ENCODE measurements around the gene HK1. TPM values are rescaled to one million over a fixed set of nuclear protein-coding genes. Genes with fewer than 3 reads are reported as not detected.
"Not testable (repeated sequence)": the region's sequence is repeated elsewhere in the genome, so short reads cannot be mapped to it uniquely, and the experiment has no call there.

Gene HK1
- total and polyA plus RNA-seq, 2 donors: 37.5 to 130 TPM

- no peaks in the 10 kb centered on the region for H3K4me1 ChIP-seq (ENCODE audit: insufficient read depth)
- no peak for DNase-seq (ENCODE audit: extremely low spot score)
- H3K4me3 ChIP-seq (ENCODE audit: low read depth, low read length): no peak overlapping the region
- H3K36me3 ChIP-seq (ENCODE audit: insufficient read depth): no peaks in the 10 kb centered on the region
- no peak overlapping the region for H3K27ac ChIP-seq (ENCODE audit: low read depth)
- 92% methylated on average over 14 of the region's 14 CpGs for WGBS
These were observed 9.4 kb upstream of the HK1 start for GRCh38 chr10:69268761-69269416.

GRCh38 chr10:69269761-69270160 is 8.5 kb upstream of the HK1 start:
- no peak overlapping the region for H3K4me3 ChIP-seq (ENCODE audit: low read depth, low read length)
- no peaks in the 10 kb centered on the region for H3K36me3 ChIP-seq (ENCODE audit: insufficient read depth)
- no peak for DNase-seq (ENCODE audit: extremely low spot score)
- WGBS: 60% methylated on average over 2 of the region's 2 CpGs
- no peak overlapping the region for H3K27ac ChIP-seq (ENCODE audit: low read depth)
- H3K4me1 ChIP-seq (ENCODE audit: insufficient read depth): no peaks in the 10 kb centered on the region

GRCh38 chr10:69270990-69271389 is 7.3 kb upstream of the HK1 start:
- no peaks in the 10 kb centered on the region for H3K4me1 ChIP-seq (ENCODE audit: insufficient read depth)
- no peak overlapping the region for H3K4me3 ChIP-seq (ENCODE audit: low read depth, low read length)
- 77% methylated on average over 3 of the region's 3 CpGs for WGBS
- no peaks in the 10 kb centered on the region for H3K36me3 ChIP-seq (ENCODE audit: insufficient read depth)
- no peak overlapping the region for H3K27ac ChIP-seq (ENCODE audit: low read depth)
- DNase-seq (ENCODE audit: extremely low spot score): no peak

- no peaks in the 10 kb centered on the region for H3K4me1 ChIP-seq (ENCODE audit: insufficient read depth)
- WGBS: 85% methylated on average over 1 of the region's 1 CpG
- no peak for DNase-seq (ENCODE audit: extremely low spot score)
- H3K27ac ChIP-seq (ENCODE audit: low read depth): no peak overlapping the region
- H3K4me3 ChIP-seq (ENCODE audit: low read depth, low read length): no peak overlapping the region
- H3K36me3 ChIP-seq (ENCODE audit: insufficient read depth): no peaks in the 10 kb centered on the region
These were observed 5.7 kb upstream of the HK1 start for GRCh38 chr10:69272624-69273023.

GRCh38 chr10:69275444-69275843 is 2.9 kb upstream of the HK1 start:
- Histone ChIP-seq H3K4me1 (ENCODE audit: insufficient read depth) (no peaks in the 10 kb centered on the region), H3K4me3 (ENCODE audit: low read depth, low read length) (no peak overlapping the region), H3K36me3 (ENCODE audit: insufficient read depth) (no peaks in the 10 kb centered on the region), H3K27ac (ENCODE audit: low read depth) (no peak overlapping the region)
- no peak for DNase-seq (ENCODE audit: extremely low spot score)
- 86% methylated on average over 1 of the region's 1 CpG for WGBS

- WGBS: 92% methylated on average over 6 of the region's 6 CpGs
- Histone ChIP-seq H3K4me1 (ENCODE audit: insufficient read depth) (no peaks in the 10 kb centered on the region), H3K4me3 (ENCODE audit: low read depth, low read length) (no peak overlapping the region), H3K27ac (ENCODE audit: low read depth) (no peak overlapping the region), H3K36me3 (ENCODE audit: insufficient read depth) (no peaks in the 10 kb centered on the region)
- DNase-seq (ENCODE audit: extremely low spot score): no peak
These were observed 1.8 kb upstream of the HK1 start for GRCh38 chr10:69276503-69276902.

- H3K4me3 ChIP-seq (ENCODE audit: low read depth, low read length): no peak overlapping the region
- WGBS: 85% methylated on average over 2 of the region's 2 CpGs
- H3K4me1 ChIP-seq (ENCODE audit: insufficient read depth): no peaks in the 10 kb centered on the region
- no peak for DNase-seq (ENCODE audit: extremely low spot score)
- no peak overlapping the region for H3K27ac ChIP-seq (ENCODE audit: low read depth)
- H3K36me3 ChIP-seq (ENCODE audit: insufficient read depth): no peaks in the 10 kb centered on the region
These were observed 814 bp downstream of the HK1 start for GRCh38 chr10:69279110-69279509.

- DNase-seq (ENCODE audit: extremely low spot score): no peak
These were observed 3.5 kb downstream of the HK1 start for GRCh38 chr10:69281507-69282413.

GRCh38 chr10:69284402-69284801 is 6.1 kb downstream of the HK1 start:
- DNase-seq (ENCODE audit: extremely low spot score); H3K4me1 ChIP-seq (ENCODE audit: insufficient read depth); H3K36me3 ChIP-seq (ENCODE audit: insufficient read depth); H3K4me3 ChIP-seq (ENCODE audit: low read depth, low read length); H3K27ac ChIP-seq (ENCODE audit: low read depth): not testable (repeated sequence)
- 82% methylated on average over 6 of the region's 6 CpGs for whole genome bisulfite sequencing

More at GRCh38 chr10:69281507-69282413, 3.5 kb downstream of the HK1 start:
- H3K27ac ChIP-seq (ENCODE audit: low read depth): no peak overlapping the region
- 71% methylated on average over 8 of the region's 8 CpGs for WGBS
- H3K4me1 ChIP-seq (ENCODE audit: insufficient read depth): no peaks in the 10 kb centered on the region
- no peak overlapping the region for H3K4me3 ChIP-seq (ENCODE audit: low read depth, low read length)
- H3K36me3 ChIP-seq (ENCODE audit: insufficient read depth): no peaks in the 10 kb centered on the region

- DNase-seq (ENCODE audit: extremely low spot score): no peak
- Histone ChIP-seq H3K36me3 (ENCODE audit: insufficient read depth) (no peaks in the 10 kb centered on the region), H3K4me1 (ENCODE audit: insufficient read depth) (no peaks in the 10 kb centered on the region), H3K27ac (ENCODE audit: low read depth) (no peak overlapping the region), H3K4me3 (ENCODE audit: low read depth, low read length) (no peak overlapping the region)
- 58% methylated on average over 4 of the region's 4 CpGs for WGBS
These were observed 7.4 kb downstream of the HK1 start for GRCh38 chr10:69285699-69286098.

- Histone ChIP-seq H3K27ac (ENCODE audit: low read depth) (no peak overlapping the region), H3K4me3 (ENCODE audit: low read depth, low read length) (no peak overlapping the region), H3K36me3 (ENCODE audit: insufficient read depth) (no peaks in the 10 kb centered on the region), H3K4me1 (ENCODE audit: insufficient read depth) (no peaks in the 10 kb centered on the region)
- WGBS: 89% methylated on average over 4 of the region's 4 CpGs
- no peak for DNase-seq (ENCODE audit: extremely low spot score)
These were observed 8.9 kb downstream of the HK1 start for GRCh38 chr10:69287181-69287580.

GRCh38 chr10:69290993-69291392 is 12.7 kb downstream of the HK1 start:
- WGBS: 92% methylated on average over 4 of the region's 4 CpGs
- Histone ChIP-seq H3K4me1 (ENCODE audit: insufficient read depth) (no peaks in the 10 kb centered on the region), H3K27ac (ENCODE audit: low read depth) (no peak overlapping the region), H3K4me3 (ENCODE audit: low read depth, low read length) (no peak overlapping the region), H3K36me3 (ENCODE audit: insufficient read depth) (no peaks in the 10 kb centered on the region)
- DNase-seq (ENCODE audit: extremely low spot score): no peak

GRCh38 chr10:69292459-69292858 is 14.2 kb downstream of the HK1 start:
- Histone ChIP-seq H3K36me3 (ENCODE audit: insufficient read depth) (no peaks in the 10 kb centered on the region), H3K4me1 (ENCODE audit: insufficient read depth) (no peaks in the 10 kb centered on the region), H3K4me3 (ENCODE audit: low read depth, low read length) (no peak overlapping the region), H3K27ac (ENCODE audit: low read depth) (no peak overlapping the region)
- WGBS: 76% methylated on average over 3 of the region's 3 CpGs
- DNase-seq (ENCODE audit: extremely low spot score): no peak

- Histone ChIP-seq H3K36me3 (ENCODE audit: insufficient read depth) (no peaks in the 10 kb centered on the region), H3K27ac (ENCODE audit: low read depth) (no peak overlapping the region), H3K4me1 (ENCODE audit: insufficient read depth) (no peaks in the 10 kb centered on the region), H3K4me3 (ENCODE audit: low read depth, low read length) (no peak overlapping the region)
- 90% methylated on average over 11 of the region's 11 CpGs for WGBS
- DNase-seq (ENCODE audit: extremely low spot score): no peak
These were observed 16.8 kb downstream of the HK1 start for GRCh38 chr10:69295027-69295636.

All from urinary bladder (tissue), 4 donors.